Panc1 (cell line): ENCODE measurements around the gene SSBP3. TPM values are rescaled to one million over a fixed set of nuclear protein-coding genes. Genes with fewer than 3 reads are reported as not detected.

ENCODE experiments used
- ATAC-seq: fragments of 200-7000 bp; cut with Tn5 transposase; 2 replicates; pipeline ENCODE4 v1.9.1; 2020; ENCODE audit warnings: mild to moderate bottlenecking, moderate library complexity
- BruUV-seq: library from RNA; stranded (reverse); fragments of 400-500 nt; replicated peaks from 2 replicates; lab custom pipeline; 2021; lab: Mats Ljungman, UMichigan
- CTCF ChIA-PET: fragments of 300-600 bp; sonication (Branson Sonifier 250); formaldehyde crosslinking; loops from one replicate; lab custom pipeline; 2022; ENCODE audit warnings: antibody characterized with exemption; lab: Charles Lee
- POLR2A ChIA-PET: fragments of 300-600 bp; sonication (Branson Sonifier 250); formaldehyde crosslinking; loops from one replicate; lab custom pipeline; 2022; ENCODE audit warnings: antibody characterized with exemption; lab: Charles Lee
- DNase-seq: peaks from one replicate; pipeline ENCODE4 v3.0.0-alpha.2; 2010; ENCODE audit warnings: low read depth, low spot score
- H3K27ac ChIP-seq: 2 replicates; pipeline ENCODE4 v1.5.1; 2011; ENCODE audit warnings: mild to moderate bottlenecking, low read length, inconsistent platforms
- H3K27me3 ChIP-seq: fragments of 200-500 bp; sonication (Bioruptor generic); 2 replicates; pipeline ENCODE4 v1.6.0; 2014; ENCODE audit warnings: low read length, inconsistent platforms; ENCODE audit not compliant: control insufficient read depth, insufficient read depth
- H3K36me3 ChIP-seq: fragments of 200-500 bp; sonication (Bioruptor generic); 2 replicates; pipeline ENCODE4 v1.5.1; 2014; ENCODE audit warnings: inconsistent platforms, mild to moderate bottlenecking, low read length, moderate library complexity; ENCODE audit not compliant: control insufficient read depth, insufficient read depth
- H3K4me1 ChIP-seq: 2 replicates; pipeline ENCODE4 v1.5.1; 2011; ENCODE audit warnings: inconsistent platforms, mild to moderate bottlenecking, low read length, moderate library complexity; ENCODE audit not compliant: control insufficient read depth, insufficient read depth
- H3K4me3 ChIP-seq, 2 experiments: 2 replicates each; pipeline ENCODE4 v1.5.1; 2011 to 2012; ENCODE audit warnings: low read depth in 2 of 2, low read length in 2 of 2, mild to moderate bottlenecking in 2 of 2, inconsistent platforms in 1 of 2, moderate library complexity in 1 of 2
- H3K9me3 ChIP-seq: fragments of 200-500 bp; sonication (Bioruptor generic); 2 replicates; pipeline ENCODE4 v1.5.1; 2014; ENCODE audit warnings: low read depth, mild to moderate bottlenecking, inconsistent platforms, low read length, moderate library complexity; ENCODE audit not compliant: control insufficient read depth, insufficient read depth
- CTCF ChIP-seq: fragments of 450-650 bp; IDR thresholded peaks from 2 replicates; pipeline ENCODE4 v1.5.1; 2017; ENCODE audit warnings: mild to moderate bottlenecking
- POLR2AphosphoS5 ChIP-seq: IDR thresholded peaks from 2 replicates; pipeline ENCODE4 v1.6.1; 2012; ENCODE audit warnings: mild to moderate bottlenecking, low read depth, low read length, moderate library complexity
- REST ChIP-seq, 2 experiments: IDR thresholded peaks; 2 replicates each; pipeline ENCODE4 v1.6.1; 2011 to 2012; ENCODE audit warnings: low read depth in 2 of 2, control low read depth in 1 of 2, low read length in 1 of 2, mild to moderate bottlenecking in 1 of 2, moderate library complexity in 1 of 2; ENCODE audit not compliant: insufficient read depth in 1 of 2
- SIN3A ChIP-seq: IDR thresholded peaks from 2 replicates; pipeline ENCODE4 v1.6.1; 2012; ENCODE audit warnings: low read depth, mild to moderate bottlenecking, low read length, moderate library complexity, borderline replicate concordance; ENCODE audit not compliant: insufficient read depth
- TCF7L2 ChIP-seq: IDR thresholded peaks from 2 replicates; pipeline ENCODE4 v1.6.1; 2011; ENCODE audit warnings: mild to moderate bottlenecking, low read depth, low read length, inconsistent platforms
- in situ Hi-C: cut with HindIII; loops from 2 replicates; pipeline ENCODE4 v1.10.0; 2016; ENCODE audit warnings: low sequenced_read_pairs, low pct_unique_long_range_greater_than_20kb
- intact Hi-C: fragments of 100-400 bp; cut with micrococcal nuclease; formaldehyde crosslinking; loops from one replicate; pipeline ENCODE4 v1.10.0; 2022; ENCODE audit not compliant: unreplicated experiment
- total RNA-seq: library from RNA; stranded (reverse); gene quantifications from one replicate; pipeline ENCODE4 v1.2.1, GENCODE V29; 2021; ENCODE audit not compliant: unreplicated experiment

Gene SSBP3
- total RNA-seq, 1 experiment from 2014 or later: 22.5 TPM

- BruUV-seq: no TSS peak
- ChIA-PET POLR2A (no interaction called here), CTCF (no interaction called here)
- no peaks in the 10 kb centered on the region for H3K27me3 ChIP-seq
- ATAC-seq (no peak), DNase-seq (no peak)
- in situ Hi-C loops: no loop called here
- no peak overlapping the region for H3K27ac ChIP-seq
- H3K4me3 ChIP-seq: no peak overlapping the region
- intact Hi-C loops: no loop called here
- H3K9me3 ChIP-seq: no peaks in the 10 kb centered on the region
- H3K36me3 ChIP-seq: no peaks in the 10 kb centered on the region; the same call in 1 of the 2 replicates
- no peak for TF ChIP-seq TCF7L2
- no peak for TF ChIP-seq REST (IDR thresholded peaks at IDR 0.05; ENCODE audit: insufficient read depth in 1 of 2, low read depth in 2 of 2, low read length in 1 of 2)
- TF ChIP-seq CTCF: no peak
- TF ChIP-seq SIN3A: no peak
- no peak for TF ChIP-seq POLR2AphosphoS5
- H3K4me1 ChIP-seq: peaks cover 11% of the 10 kb centered on the region; the same call in 1 of the 2 replicates
These were observed 8.2 kb downstream of the SSBP3 start for GRCh38 chr1:54397980-54398379.

GRCh38 chr1:54397090-54397591 is 9.1 kb downstream of the SSBP3 start:
- in situ Hi-C loops (no loop called here), intact Hi-C loops (no loop called here)
- Histone ChIP-seq H3K36me3 (no peaks in the 10 kb centered on the region; the same call in 1 of the 2 replicates), H3K27me3 (no peaks in the 10 kb centered on the region), H3K4me1 (peaks cover 11% of the 10 kb centered on the region; the same call in 1 of the 2 replicates), H3K9me3 (no peaks in the 10 kb centered on the region), H3K27ac (peak overlapping the region; percentile 60; the same call in 1 of the 2 replicates), H3K4me3 (no peak overlapping the region)
- no TSS peak for BruUV-seq
- ChIA-PET POLR2A (no interaction called here), CTCF (interaction anchor here (0.7 kb wide), 1 partner anchor 71 kb away, joined by 12 read pairs; no protein-coding TSS in a partner anchor)
- no peak for DNase-seq
- ATAC-seq: peak; percentile 80
- TF ChIP-seq POLR2AphosphoS5 (no peak), TCF7L2 (peak; percentile 77; the same call in 1 of the 2 replicates)

- DNase-seq (no peak), ATAC-seq (peak; percentile 62; the same call in 1 of the 2 replicates)
- intact Hi-C loops: no loop called here
- in situ Hi-C loops: no loop called here
- TF ChIP-seq POLR2AphosphoS5 (no peak), CTCF (no peak), TCF7L2 (no peak), REST (IDR thresholded peaks at IDR 0.05; ENCODE audit: insufficient read depth in 1 of 2, low read depth in 2 of 2, low read length in 1 of 2) (no peak), SIN3A (no peak)
- H3K4me1 ChIP-seq: peaks cover 11% of the 10 kb centered on the region; the same call in 1 of the 2 replicates
- BruUV-seq: no TSS peak
- no peaks in the 10 kb centered on the region for H3K9me3 ChIP-seq
- no peaks in the 10 kb centered on the region for H3K27me3 ChIP-seq
- H3K4me3 ChIP-seq: no peak overlapping the region
- H3K36me3 ChIP-seq: no peaks in the 10 kb centered on the region; the same call in 1 of the 2 replicates
- peak overlapping the region; percentile 66; the same call in 1 of the 2 replicates for H3K27ac ChIP-seq
- ChIA-PET POLR2A (no interaction called here), CTCF (interaction anchor here (0.7 kb wide), 1 partner anchor 70 kb away, joined by 12 read pairs; no protein-coding TSS in a partner anchor)
These were observed 9.8 kb downstream of the SSBP3 start for GRCh38 chr1:54396261-54396933.
